Measurements from ENCODE around the gene SEMA3E. TPM values are rescaled to one million over a fixed set of nuclear protein-coding genes. Genes with fewer than 3 reads are reported as not detected.

SEMA3E gene
- 1.5 to 2.4 TPM (median 2.0 TPM) in 5 replicates for total RNA-seq (2022; extraction: Qiagen RNA extraction)

GRCh38 chr7:83648464-83649241 lies at the start of gene SEMA3E:
Gene SEMA3E (minus strand): TSS chr7:83649139.

